GM12878 (cell line): Measurements from ENCODE around the gene XPOT. TPM values are rescaled to one million over a fixed set of nuclear protein-coding genes. Genes with fewer than 3 reads are reported as not detected.

Experiments used
- ATAC-seq: fragments of 200-7000 bp; cut with Tn5 transposase; 3 replicates; pipeline ENCODE4 v1.9.1; 2020; ENCODE audit warnings: mild to moderate bottlenecking, moderate library complexity
- BruUV-seq: library from RNA; stranded (reverse); fragments of 400-500 nt; replicated peaks from 2 replicates; lab custom pipeline; 2021; lab: Mats Ljungman, UMichigan
- CTCF ChIA-PET: fragments of 300-600 bp; sonication (Branson Sonifier 250); formaldehyde crosslinking; extraction: SDS; loops from one replicate; lab custom pipeline; 2021; ENCODE audit warnings: inconsistent platforms; lab: Yijun Ruan, JAX
- POLR2A ChIA-PET: fragments of 350-600 bp; formaldehyde crosslinking; extraction: SDS; loops from one replicate; lab custom pipeline; 2021; ENCODE audit warnings: inconsistent platforms; lab: Charles Lee
- RAD21 ChIA-PET: fragments of 300-600 bp; sonication (Branson Sonifier 250); formaldehyde crosslinking; loops from one replicate; lab custom pipeline; 2023; ENCODE audit warnings: antibody characterized with exemption; ENCODE audit not compliant: unreplicated experiment; lab: Charles Lee
- SMC1A ChIA-PET: fragments of 300-600 bp; sonication (Branson Sonifier 250); formaldehyde crosslinking; loops from one replicate; lab custom pipeline; 2023; ENCODE audit not compliant: unreplicated experiment, uncharacterized antibody; lab: Charles Lee
- DNase-seq: peaks from one replicate; pipeline ENCODE4 v3.0.0-alpha.2; 2011; ENCODE audit warnings: low read depth, low spot score
- FAIRE-seq: peaks from 3 replicates; lab custom pipeline; 2011; peaks lifted over from hg19 to GRCh38; lab: Jason Lieb, UNC
- H2AFZ ChIP-seq: 2 replicates; pipeline ENCODE4 v1.6.0; 2011; ENCODE audit warnings: low read depth, low read length, control low read depth; ENCODE audit not compliant: control insufficient read depth
- H3K27ac ChIP-seq: 2 replicates; pipeline ENCODE4 v1.5.1; 2011; ENCODE audit warnings: control low read depth; ENCODE audit not compliant: control insufficient read depth, insufficient read depth
- H3K27me3 ChIP-seq, 2 experiments: replicated peaks in 1 of 2; 2 replicates each; pipeline versions ENCODE4 v1.6.0 to v1.6.1; 2011; ENCODE audit warnings: low read length in 1 of 2; ENCODE audit not compliant: control insufficient read depth in 2 of 2, insufficient read depth in 2 of 2
- H3K36me3 ChIP-seq, 2 experiments: 2 replicates each; pipeline ENCODE4 v1.5.1; 2011; ENCODE audit warnings: low read length in 1 of 2; ENCODE audit not compliant: control insufficient read depth in 2 of 2, insufficient read depth in 2 of 2
- H3K4me1 ChIP-seq: 2 replicates; pipeline ENCODE4 v1.6.1; 2011; ENCODE audit warnings: mild to moderate bottlenecking, low read length, moderate library complexity, mixed read lengths; ENCODE audit not compliant: control insufficient read depth, insufficient read depth
- H3K4me2 ChIP-seq: 2 replicates; pipeline ENCODE4 v1.6.0; 2011; ENCODE audit warnings: control low read depth; ENCODE audit not compliant: control insufficient read depth, insufficient read depth
- H3K4me3 ChIP-seq: fragments of 200-600 bp; sonication (generic); 2 replicates; pipeline ENCODE4 v1.5.1; 2016
- H3K79me2 ChIP-seq: 2 replicates; pipeline ENCODE4 v1.6.0; 2011; ENCODE audit warnings: low read length; ENCODE audit not compliant: control insufficient read depth, insufficient read depth
- H3K9ac ChIP-seq: 2 replicates; pipeline ENCODE4 v1.8.0; 2011; ENCODE audit warnings: low read length, control low read depth, mixed read lengths; ENCODE audit not compliant: control insufficient read depth, insufficient read depth
- H3K9me3 ChIP-seq: replicated peaks from 3 replicates; pipeline ENCODE4 v1.5.1; 2011; ENCODE audit warnings: mild to moderate bottlenecking, low read length; ENCODE audit not compliant: control insufficient read depth, insufficient read depth
- H4K20me1 ChIP-seq: 2 replicates; pipeline ENCODE4 v1.6.0; 2011; ENCODE audit not compliant: control insufficient read depth, insufficient read depth
- IKZF2 ChIP-seq, 2 experiments: fragments of 450-650 bp; IDR thresholded peaks; 2 replicates each; pipeline ENCODE4 v1.6.1; 2017; ENCODE audit warnings: mild to moderate bottlenecking in 2 of 2, moderate library complexity in 2 of 2
- MYC ChIP-seq: IDR thresholded peaks from 2 replicates; pipeline ENCODE4 v1.6.1; 2011; ENCODE audit warnings: mild to moderate bottlenecking, low read length, moderate library complexity, inconsistent platforms; ENCODE audit not compliant: insufficient read depth, insufficient replicate concordance, insufficient read length, severe bottlenecking
- NFYA ChIP-seq: IDR thresholded peaks from 2 replicates; pipeline ENCODE4 v1.6.1; 2011; ENCODE audit warnings: low read depth, mild to moderate bottlenecking, low read length, improper control_type of control experiment, borderline replicate concordance
- WGBS: methylation state at CpG from one replicate; pipeline ENCODE4 v1.1.6; 2016; ENCODE audit warnings: low lambda C conversion rate; ENCODE audit not compliant: insufficient replicate concordance, insufficient coverage; ENCODE audit errors: missing lambda C conversion rate; 5-methylcytosine and 5-hydroxymethylcytosine counted together
- in situ Hi-C: fragments of 300-500 bp; cut with MboI; formaldehyde crosslinking; loops from 9 replicates; pipeline ENCODE4 v1.14.3; 2018; ENCODE audit warnings: mixed read lengths
- intact Hi-C: fragments of 100-400 bp; cut with micrococcal nuclease; formaldehyde crosslinking; loops from one replicate; pipeline ENCODE4 v1.14.2; 2022; ENCODE audit not compliant: unreplicated experiment
- polyA plus RNA-seq, 11 experiments: library from polyadenylated mRNA; depleted of rRNA in 4 of 11; unstranded in 6 of 11; stranded (reverse) in 5 of 11; fragments of >200 nt; fragmentation: Nextera tagmentation in 4 of 11; fragmentation: Illumina TruSeq in 1 of 11; extraction: Ambion mirVana in 4 of 11; extraction: Trizol in 1 of 11; gene quantifications; 1 replicate in 1 of 11; 2 replicates in 10 of 11; pipeline versions ENCODE4 v1.2.1 to v1.2.3, GENCODE V29; 2011 to 2016; ENCODE audit warnings: inconsistent platforms in 2 of 11, missing spikeins in 2 of 11, low read depth in 1 of 11
- total RNA-seq, 4 experiments: library from RNA; depleted of rRNA in 3 of 4; stranded (reverse); fragments of >200 nt in 3 of 4; fragmentation: Illumina TruSeq in 1 of 4; extraction: Trizol in 1 of 4; gene quantifications; 2 replicates each; pipeline versions ENCODE4 v1.2.1 to v1.2.3, GENCODE V29; 2013 to 2021

The XPOT gene
- total and polyA plus RNA-seq, 10 of the 15 experiments (the other 5 are each of a cell fraction or from before 2014, with no cell fraction given) = 11.9 to 66.3 (median 54.7) TPM

DNA sequence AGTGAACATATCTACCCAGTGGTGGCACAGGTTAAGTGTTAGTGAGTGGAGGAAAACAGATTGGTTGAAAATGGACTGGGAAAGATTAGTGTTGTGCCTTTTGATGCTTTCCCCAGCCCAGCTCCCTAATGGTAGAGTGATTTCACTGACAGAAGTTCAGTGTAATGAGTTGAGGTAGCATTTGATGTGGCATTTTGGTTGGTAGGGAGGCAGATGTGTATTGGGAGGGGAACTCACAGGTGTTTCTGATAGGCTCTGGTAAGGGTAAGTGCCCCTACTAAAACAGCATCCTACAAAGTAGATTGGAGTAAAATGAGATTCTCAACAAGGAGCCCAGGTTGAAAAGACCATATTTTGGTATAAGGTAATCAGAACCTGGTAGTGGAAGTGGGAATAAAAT is 51.9 kb downstream of the XPOT start:
- BruUV-seq = TSS peak; percentile 9
- intact Hi-C loops = no loop called here
- FAIRE-seq = no peak
- Histone ChIP-seq H2AFZ (no peak overlapping the region), H3K9ac (no peak overlapping the region), H3K79me2 (peaks cover 86% of the 10 kb centered on the region), H3K36me3 (peaks cover 0 to 9% of the 10 kb centered on the region in 2 experiments; a peak in 1 of 4 replicates), H3K27me3 (no peaks in the 10 kb centered on the region), H3K27ac (peak overlapping the region; percentile 34; the same call in 1 of the 2 replicates), H4K20me1 (no peaks in the 10 kb centered on the region), H3K4me1 (peaks cover 13% of the 10 kb centered on the region), H3K9me3 (no peaks in the 10 kb centered on the region)
- in situ Hi-C loops = no loop called here
- RAD21 ChIA-PET = interaction anchor here (0.8 kb wide), 1 partner anchor 11 kb away, joined by 4 read pairs; no protein-coding TSS in a partner anchor
- no peak for ATAC-seq
- CTCF ChIA-PET = interaction anchor here (0.8 kb wide), 1 partner anchor 12 kb away, joined by 3 read pairs; no protein-coding TSS in a partner anchor
- POLR2A ChIA-PET = interaction anchor here (0.7 to 1.7 kb wide), 2 partner anchors 11 to 155 kb away, joined by 3 to 5 read pairs; no protein-coding TSS in a partner anchor
- SMC1A ChIA-PET = interaction anchor here (1.3 kb wide), 1 partner anchor 12 kb away, joined by 5 read pairs; no protein-coding TSS in a partner anchor
- DNase-seq = no peak
- TF ChIP-seq MYC = no peak
- TF ChIP-seq, all 136 proteins: peak for 0
- Histone ChIP-seq H3K4me2 (peak overlapping the region; percentile 60), H3K4me3 (peak overlapping the region; percentile 33; the same call in 1 of the 2 replicates)

DNA sequence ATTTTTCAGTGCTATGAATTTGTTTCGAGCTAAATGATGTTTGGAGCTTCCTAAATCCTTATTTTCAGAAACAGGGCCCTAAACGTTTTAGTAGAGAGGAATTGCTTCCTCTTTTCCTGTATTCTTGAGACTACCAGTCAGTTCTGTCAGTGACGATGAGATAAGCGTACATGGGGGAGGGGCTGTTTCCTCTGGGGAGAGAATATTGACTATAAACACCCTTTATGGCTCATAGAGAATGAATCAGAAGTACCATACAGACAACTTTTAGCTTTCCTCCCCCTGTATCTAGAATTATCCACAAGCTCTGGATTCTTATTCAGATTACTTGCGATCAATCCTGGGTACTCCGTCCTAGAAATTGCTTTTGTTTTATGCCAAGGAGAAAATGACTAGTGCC is 52.8 kb downstream of the XPOT start:
- Histone ChIP-seq H2AFZ (no peak overlapping the region), H3K9ac (no peak overlapping the region), H4K20me1 (no peaks in the 10 kb centered on the region), H3K4me2 (peak overlapping the region; percentile 63), H3K4me1 (peaks cover 13% of the 10 kb centered on the region), H3K27me3 (no peaks in the 10 kb centered on the region), H3K4me3 (peak overlapping the region; percentile 7; the same call in 1 of the 2 replicates), H3K27ac (no peak overlapping the region), H3K36me3 (peaks cover 2 to 9% of the 10 kb centered on the region in 2 experiments; a peak in 3 of 4 replicates), H3K79me2 (peaks cover 80% of the 10 kb centered on the region), H3K9me3 (no peaks in the 10 kb centered on the region)
- whole genome bisulfite sequencing = 38% methylated on average over 6 of the region's 6 CpGs
- TF ChIP-seq NFYA = no peak
- TF ChIP-seq IKZF2 (IDR thresholded peaks at IDR 0.05) = 0 out of 4 replicates have a peak, but pooled peaks have one; percentile 9 to 16
- in situ Hi-C loops = no loop called here
- BruUV-seq = no TSS peak
- FAIRE-seq (no peak), DNase-seq (no peak), ATAC-seq (peak; percentile 6; the same call in 1 of the 3 replicates)
- ChIA-PET RAD21 (interaction anchor here (0.7 to 1.0 kb wide), 4 partner anchors 10 to 137 kb away, joined by 3 to 4 read pairs (median 3); no protein-coding TSS in a partner anchor), SMC1A (interaction anchor here (0.7 to 1.3 kb wide), 2 partner anchors 13 to 20 kb away, joined by 3 to 5 read pairs; no protein-coding TSS in a partner anchor), CTCF (interaction anchor here (0.6 to 1.0 kb wide), 3 partner anchors 11 to 437 kb away, joined by 3 to 4 read pairs (median 4); no protein-coding TSS in a partner anchor), POLR2A (interaction anchor here (0.7 to 1.1 kb wide), 6 partner anchors 15 to 1892 kb away, joined by 4 to 7 read pairs (median 6); partner anchors contain the start of gene LEMD3)
- intact Hi-C loops = no loop called here
